Hippocampal formation (tissue), 2 donors: Measurements from ENCODE around the gene PAIP2B.

Source experiments
- DNase-seq, 2 donors: peaks; one replicate each; lab custom pipeline; 2025; lab: John Stamatoyannopoulos, UW

Gene PAIP2B

GRCh38 chr2:71153585-71154224 lies 73.2 kb downstream of the PAIP2B start:
- no peak for DNase-seq

- no peak for DNase-seq
These were observed 75.3 kb downstream of the PAIP2B start for GRCh38 chr2:71151620-71152019.

- DNase-seq, result no peak
These were observed 76.7 kb downstream of the PAIP2B start for GRCh38 chr2:71150082-71150816.

- DNase-seq, result no peak
These were observed 78.3 kb downstream of the PAIP2B start for GRCh38 chr2:71148506-71149063.

GRCh38 chr2:71143782-71144181 lies 83.1 kb downstream of the PAIP2B start:
- DNase-seq, result no peak

- no peak for DNase-seq
These were observed 90.7 kb downstream of the PAIP2B start for GRCh38 chr2:71136174-71136573.

GRCh38 chr2:71133603-71134002 lies 93.3 kb downstream of the PAIP2B start:
- DNase-seq, result no peak
